ENCODE data around the gene ZMAT2. TPM values are rescaled to one million over a fixed set of nuclear protein-coding genes. Genes with fewer than 3 reads are reported as not detected.
"Not testable (repeated sequence)": the region's sequence is repeated elsewhere in the genome, so short reads cannot be mapped to it uniquely, and the experiment has no call there.

The ZMAT2 gene
- total and polyA plus RNA-seq, 2 of the 8 experiments (the other 6 are each of a cell fraction or from before 2014, with no cell fraction given): 56.8 to 65.9 TPM

GRCh38 chr5:140707812-140708211, 7.6 kb downstream of the ZMAT2 start (continued):
- TF ChIP-seq ASH2L (IDR thresholded peaks at IDR 0.05; ENCODE audit: low read length): no peak
- TF ChIP-seq ATF2 (IDR thresholded peaks at IDR 0.05; ENCODE audit: low read length): no peak
- TF ChIP-seq JUND (IDR thresholded peaks at IDR 0.05; ENCODE audit: low read length): no peak
- no peak for TF ChIP-seq TCF12 (IDR thresholded peaks at IDR 0.05; ENCODE audit: low read depth, low read length)

- not testable (repeated sequence) for H3K27ac ChIP-seq (ENCODE audit: low read depth, low read length); H2BK120ac ChIP-seq (replicated peaks; ENCODE audit: low read depth, low read length); H2BK15ac ChIP-seq (ENCODE audit: low read length); H4K5ac ChIP-seq (ENCODE audit: insufficient read length, low read depth, low read length); H3K4ac ChIP-seq (replicated peaks; ENCODE audit: insufficient read length, low read depth, low read length); H4K8ac ChIP-seq (ENCODE audit: extremely low read depth, insufficient read depth, low read length); H2AK5ac ChIP-seq (ENCODE audit: low read depth, low read length); H3K56ac ChIP-seq (replicated peaks; ENCODE audit: insufficient read length, low read depth, low read length); H3K4me2 ChIP-seq (ENCODE audit: insufficient read depth in 1 of 2, low read depth in 2 of 2, low read length in 2 of 2); H2AFZ ChIP-seq (ENCODE audit: low read length); FAIRE-seq; H3K18ac ChIP-seq (ENCODE audit: extremely low read depth, low read length); H4K91ac ChIP-seq (replicated peaks; ENCODE audit: insufficient read length, low read length); H3K79me1 ChIP-seq (ENCODE audit: low read depth, low read length); H3K14ac ChIP-seq (ENCODE audit: insufficient read length); H3K4me1 ChIP-seq (replicated peaks in 1 of 4; ENCODE audit: control insufficient read depth in 3 of 4, insufficient read depth in 4 of 4, low read length in 3 of 4); H4K20me1 ChIP-seq (replicated peaks in 1 of 2; ENCODE audit: control insufficient read depth in 1 of 2, insufficient read depth in 2 of 2, low read length in 2 of 2); H2BK5ac ChIP-seq (ENCODE audit: low read depth, low read length); H3K9ac ChIP-seq (replicated peaks in 1 of 4; ENCODE audit: extremely low read depth in 1 of 4, low read depth in 3 of 4, low read length in 3 of 4); H3K23ac ChIP-seq (ENCODE audit: insufficient read length); H3K4me3 ChIP-seq (ENCODE audit: extremely low read depth in 1 of 4, insufficient read depth in 2 of 4, low read depth in 3 of 4, low read length in 4 of 4); H3K27me3 ChIP-seq (replicated peaks in 1 of 4; ENCODE audit: control insufficient read depth in 3 of 4, extremely low read depth in 1 of 4, insufficient read depth in 3 of 4, low read length in 3 of 4); H2BK12ac ChIP-seq (ENCODE audit: low read depth, low read length); H2BK20ac ChIP-seq (ENCODE audit: low read length); H3K79me2 ChIP-seq (ENCODE audit: control insufficient read depth in 1 of 2, insufficient read depth in 2 of 2, low read length in 2 of 2); H3K9me3 ChIP-seq (ENCODE audit: insufficient read depth in 2 of 2, low read depth in 1 of 2, low read length in 1 of 2); DNase-seq (ENCODE audit: low read depth in 1 of 2, low spot score in 2 of 2); H3K23me2 ChIP-seq (ENCODE audit: low read depth, low read length)
- 97% methylated on average over 7 of the region's 9 CpGs; no CpG with 5 or more reads in 1 of the 2 experiments for WGBS, 2 experiments (ENCODE audit: extremely low coverage in 1 of 2, insufficient coverage in 1 of 2, insufficient read length in 1 of 2, insufficient replicate concordance in 2 of 2, low coverage in 1 of 2, low lambda C conversion rate in 2 of 2, missing lambda C conversion rate in 1 of 2)
- H3K36me3 ChIP-seq (ENCODE audit: control insufficient read depth in 2 of 4, insufficient read depth in 4 of 4, low read length in 3 of 4): peaks cover 12 to 27% (median 24%) of the 10 kb centered on the region in 4 experiments
- ChIA-PET POLR2A (ENCODE audit: partially characterized antibody) (interaction anchor here (0.6 to 3.2 kb wide), 8 partner anchors 8 to 131 kb away, joined by 3 to 16 read pairs (median 4); partner anchors contain the start of genes DND1, IK, NDUFA2 and ZMAT2), CTCF (ENCODE audit: partially characterized antibody) (interaction anchor here (0.7 to 1.5 kb wide), 4 partner anchors 11 to 371 kb away, joined by 3 to 7 read pairs (median 3); partner anchors contain the start of gene PCDHA4)
Measured at GRCh38 chr5:140708787-140709186, 8.5 kb downstream of the ZMAT2 start.
